Hepatocyte (in vitro differentiated cells): ENCODE data around the gene ATP6V1D.

Experiments
- CTCF ChIP-seq: fragments of 200-600 bp; sonication (generic); IDR thresholded peaks from 2 replicates; pipeline ENCODE4 v1.5.1; 2016; ENCODE audit warnings: antibody characterized with exemption, mild to moderate bottlenecking; ENCODE audit not compliant: poor library complexity
- EZH2phosphoT487 ChIP-seq: fragments of 200-600 bp; sonication (generic); IDR thresholded peaks from one replicate; pipeline ENCODE4 v1.6.1; 2018; ENCODE audit warnings: antibody characterized with exemption, mild to moderate bottlenecking, low read depth, moderate library complexity; ENCODE audit not compliant: unreplicated experiment, severe bottlenecking

- TF ChIP-seq CTCF (no peak), EZH2phosphoT487 (no peak)
These were observed 40.5 kb downstream of the ATP6V1D start for GRCh38 chr14:67319142-67319541.
